ENCODE measurements around the gene DLGAP1. TPM values are rescaled to one million over a fixed set of nuclear protein-coding genes. Genes with fewer than 3 reads are reported as not detected.

Gene DLGAP1
- total and polyA plus RNA-seq, 10 of the 15 experiments (the other 5 are each of a cell fraction or from before 2014, with no cell fraction given): 0.23 to 27.6 (median 1.9) TPM

DNA sequence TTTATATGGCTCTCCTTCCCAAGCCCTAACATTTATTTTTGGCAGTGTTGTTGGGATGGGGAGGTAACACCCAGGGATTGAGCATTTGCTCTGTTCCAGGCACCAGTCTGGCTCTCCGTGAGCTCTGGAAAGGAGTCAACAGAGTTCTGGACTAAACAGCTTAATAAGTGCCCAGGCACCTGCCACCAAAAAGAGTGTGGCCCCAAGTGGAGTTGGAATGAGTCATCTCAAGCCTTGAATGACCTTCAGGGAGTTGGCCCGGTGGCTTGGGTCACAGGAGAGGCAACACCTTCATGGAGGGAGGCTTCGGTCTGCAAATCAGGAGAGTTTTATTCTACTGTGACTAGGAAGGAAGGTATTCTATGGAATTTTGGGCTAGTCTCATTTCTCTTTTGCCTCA lies 203.2 kb downstream of the DLGAP1 start (continued):
- no peak for TF ChIP-seq CBFB (IDR thresholded peaks at IDR 0.05; ENCODE audit: low read depth)
- no peak for TF ChIP-seq STAT3 (IDR thresholded peaks at IDR 0.05; ENCODE audit: low read depth, low read length)
- TF ChIP-seq ZZZ3 (IDR thresholded peaks at IDR 0.05; ENCODE audit: control insufficient read depth, insufficient read length, low read depth): no peak
- 0 out of 2 replicates have a peak, but pooled peaks have one; percentile 2 for TF ChIP-seq RB1 (IDR thresholded peaks at IDR 0.05; ENCODE audit: borderline replicate concordance)
- TF ChIP-seq BMI1 (IDR thresholded peaks at IDR 0.05; ENCODE audit: borderline replicate concordance): 0 out of 2 replicates have a peak, but pooled peaks have one; percentile 36
- TF ChIP-seq FOXK2 (IDR thresholded peaks at IDR 0.05): no peak
- TF ChIP-seq HDGF (IDR thresholded peaks at IDR 0.05): no peak
- TF ChIP-seq, protein P1, sequence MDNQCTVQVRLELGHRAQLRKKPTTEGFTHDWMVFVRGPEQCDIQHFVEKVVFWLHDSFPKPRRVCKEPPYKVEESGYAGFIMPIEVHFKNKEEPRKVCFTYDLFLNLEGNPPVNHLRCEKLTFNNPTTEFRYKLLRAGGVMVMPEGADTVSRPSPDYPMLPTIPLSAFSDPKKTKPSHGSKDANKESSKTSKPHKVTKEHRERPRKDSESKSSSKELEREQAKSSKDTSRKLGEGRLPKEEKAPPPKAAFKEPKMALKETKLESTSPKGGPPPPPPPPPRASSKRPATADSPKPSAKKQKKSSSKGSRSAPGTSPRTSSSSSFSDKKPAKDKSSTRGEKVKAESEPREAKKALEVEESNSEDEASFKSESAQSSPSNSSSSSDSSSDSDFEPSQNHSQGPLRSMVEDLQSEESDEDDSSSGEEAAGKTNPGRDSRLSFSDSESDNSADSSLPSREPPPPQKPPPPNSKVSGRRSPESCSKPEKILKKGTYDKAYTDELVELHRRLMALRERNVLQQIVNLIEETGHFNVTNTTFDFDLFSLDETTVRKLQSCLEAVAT (IDR thresholded peaks at IDR 0.05): no peak
- TF ChIP-seq, protein P2, sequence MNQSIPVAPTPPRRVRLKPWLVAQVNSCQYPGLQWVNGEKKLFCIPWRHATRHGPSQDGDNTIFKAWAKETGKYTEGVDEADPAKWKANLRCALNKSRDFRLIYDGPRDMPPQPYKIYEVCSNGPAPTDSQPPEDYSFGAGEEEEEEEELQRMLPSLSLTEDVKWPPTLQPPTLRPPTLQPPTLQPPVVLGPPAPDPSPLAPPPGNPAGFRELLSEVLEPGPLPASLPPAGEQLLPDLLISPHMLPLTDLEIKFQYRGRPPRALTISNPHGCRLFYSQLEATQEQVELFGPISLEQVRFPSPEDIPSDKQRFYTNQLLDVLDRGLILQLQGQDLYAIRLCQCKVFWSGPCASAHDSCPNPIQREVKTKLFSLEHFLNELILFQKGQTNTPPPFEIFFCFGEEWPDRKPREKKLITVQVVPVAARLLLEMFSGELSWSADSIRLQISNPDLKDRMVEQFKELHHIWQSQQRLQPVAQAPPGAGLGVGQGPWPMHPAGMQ (IDR thresholded peaks at IDR 0.05; ENCODE audit: borderline replicate concordance): no peak
- TF ChIP-seq FOXM1 (IDR thresholded peaks at IDR 0.05; ENCODE audit: low read depth, low read length): no peak
- TF ChIP-seq SUPT20H (IDR thresholded peaks at IDR 0.05; ENCODE audit: borderline replicate concordance, control insufficient read depth, low read depth, low read length): no peak
- TF ChIP-seq TAF1 (IDR thresholded peaks at IDR 0.05; ENCODE audit: borderline replicate concordance, low read depth, low read length): no peak
- TF ChIP-seq, protein P3, sequence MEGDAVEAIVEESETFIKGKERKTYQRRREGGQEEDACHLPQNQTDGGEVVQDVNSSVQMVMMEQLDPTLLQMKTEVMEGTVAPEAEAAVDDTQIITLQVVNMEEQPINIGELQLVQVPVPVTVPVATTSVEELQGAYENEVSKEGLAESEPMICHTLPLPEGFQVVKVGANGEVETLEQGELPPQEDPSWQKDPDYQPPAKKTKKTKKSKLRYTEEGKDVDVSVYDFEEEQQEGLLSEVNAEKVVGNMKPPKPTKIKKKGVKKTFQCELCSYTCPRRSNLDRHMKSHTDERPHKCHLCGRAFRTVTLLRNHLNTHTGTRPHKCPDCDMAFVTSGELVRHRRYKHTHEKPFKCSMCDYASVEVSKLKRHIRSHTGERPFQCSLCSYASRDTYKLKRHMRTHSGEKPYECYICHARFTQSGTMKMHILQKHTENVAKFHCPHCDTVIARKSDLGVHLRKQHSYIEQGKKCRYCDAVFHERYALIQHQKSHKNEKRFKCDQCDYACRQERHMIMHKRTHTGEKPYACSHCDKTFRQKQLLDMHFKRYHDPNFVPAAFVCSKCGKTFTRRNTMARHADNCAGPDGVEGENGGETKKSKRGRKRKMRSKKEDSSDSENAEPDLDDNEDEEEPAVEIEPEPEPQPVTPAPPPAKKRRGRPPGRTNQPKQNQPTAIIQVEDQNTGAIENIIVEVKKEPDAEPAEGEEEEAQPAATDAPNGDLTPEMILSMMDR (IDR thresholded peaks at IDR 0.05 in 2 of 3, conservative IDR thresholded peaks at IDR 0.05 in 1 of 3; ENCODE audit: control insufficient read depth in 2 of 3, extremely low read depth in 1 of 3, insufficient read depth in 1 of 3, low read depth in 3 of 3, low read length in 3 of 3): no peak
- TF ChIP-seq CREM (IDR thresholded peaks at IDR 0.05; ENCODE audit: low read depth): no peak
- no peak for TF ChIP-seq RFX5 (IDR thresholded peaks at IDR 0.05; ENCODE audit: low read depth, low read length)
- no peak for TF ChIP-seq POLR2AphosphoS2 (IDR thresholded peaks at IDR 0.05; ENCODE audit: low read depth, low read length)
- no peak for TF ChIP-seq RCOR1 (conservative IDR thresholded peaks at IDR 0.05; ENCODE audit: low read depth, low read length)
- TF ChIP-seq, protein P4, sequence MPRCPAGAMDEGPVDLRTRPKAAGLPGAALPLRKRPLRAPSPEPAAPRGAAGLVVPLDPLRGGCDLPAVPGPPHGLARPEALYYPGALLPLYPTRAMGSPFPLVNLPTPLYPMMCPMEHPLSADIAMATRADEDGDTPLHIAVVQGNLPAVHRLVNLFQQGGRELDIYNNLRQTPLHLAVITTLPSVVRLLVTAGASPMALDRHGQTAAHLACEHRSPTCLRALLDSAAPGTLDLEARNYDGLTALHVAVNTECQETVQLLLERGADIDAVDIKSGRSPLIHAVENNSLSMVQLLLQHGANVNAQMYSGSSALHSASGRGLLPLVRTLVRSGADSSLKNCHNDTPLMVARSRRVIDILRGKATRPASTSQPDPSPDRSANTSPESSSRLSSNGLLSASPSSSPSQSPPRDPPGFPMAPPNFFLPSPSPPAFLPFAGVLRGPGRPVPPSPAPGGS (IDR thresholded peaks at IDR 0.05; ENCODE audit: borderline replicate concordance, insufficient read depth, low read depth, low read length, poor library complexity, severe bottlenecking): no peak
- no peak for TF ChIP-seq SIX5 (IDR thresholded peaks at IDR 0.05; ENCODE audit: low read depth, low read length, severe bottlenecking)
- TF ChIP-seq MEF2B (IDR thresholded peaks at IDR 0.05; ENCODE audit: partially characterized antibody, poor library complexity, severe bottlenecking): peak; percentile 65
- TF ChIP-seq ZNF24 (IDR thresholded peaks at IDR 0.05): no peak
- TF ChIP-seq, protein P5, sequence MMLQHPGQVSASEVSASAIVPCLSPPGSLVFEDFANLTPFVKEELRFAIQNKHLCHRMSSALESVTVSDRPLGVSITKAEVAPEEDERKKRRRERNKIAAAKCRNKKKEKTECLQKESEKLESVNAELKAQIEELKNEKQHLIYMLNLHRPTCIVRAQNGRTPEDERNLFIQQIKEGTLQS (IDR thresholded peaks at IDR 0.05; ENCODE audit: borderline replicate concordance, extremely low read depth, low read depth, low read length): no peak
